Panc1 (cell line): ENCODE results near the gene IRX3.

Experiments used
- POLR2AphosphoS5 ChIP-seq: IDR thresholded peaks from 2 replicates; pipeline ENCODE4 v1.6.1; 2012; ENCODE audit warnings: mild to moderate bottlenecking, low read depth, low read length, moderate library complexity
- SIN3A ChIP-seq: IDR thresholded peaks from 2 replicates; pipeline ENCODE4 v1.6.1; 2012; ENCODE audit warnings: low read depth, mild to moderate bottlenecking, low read length, moderate library complexity, borderline replicate concordance; ENCODE audit not compliant: insufficient read depth
- TCF7L2 ChIP-seq: IDR thresholded peaks from 2 replicates; pipeline ENCODE4 v1.6.1; 2011; ENCODE audit warnings: mild to moderate bottlenecking, low read depth, low read length, inconsistent platforms
- TF ChIP-seq, protein P1 (sequence below): fragments of 450-650 bp; IDR thresholded peaks from 2 replicates; pipeline ENCODE4 v1.5.1; 2017; ENCODE audit warnings: mild to moderate bottlenecking
- TF ChIP-seq, protein P2 (sequence below), 2 experiments: IDR thresholded peaks; 2 replicates each; pipeline ENCODE4 v1.6.1; 2011 to 2012; ENCODE audit warnings: low read depth in 2 of 2, control low read depth in 1 of 2, low read length in 1 of 2, mild to moderate bottlenecking in 1 of 2, moderate library complexity in 1 of 2; ENCODE audit not compliant: insufficient read depth in 1 of 2

DNA sequence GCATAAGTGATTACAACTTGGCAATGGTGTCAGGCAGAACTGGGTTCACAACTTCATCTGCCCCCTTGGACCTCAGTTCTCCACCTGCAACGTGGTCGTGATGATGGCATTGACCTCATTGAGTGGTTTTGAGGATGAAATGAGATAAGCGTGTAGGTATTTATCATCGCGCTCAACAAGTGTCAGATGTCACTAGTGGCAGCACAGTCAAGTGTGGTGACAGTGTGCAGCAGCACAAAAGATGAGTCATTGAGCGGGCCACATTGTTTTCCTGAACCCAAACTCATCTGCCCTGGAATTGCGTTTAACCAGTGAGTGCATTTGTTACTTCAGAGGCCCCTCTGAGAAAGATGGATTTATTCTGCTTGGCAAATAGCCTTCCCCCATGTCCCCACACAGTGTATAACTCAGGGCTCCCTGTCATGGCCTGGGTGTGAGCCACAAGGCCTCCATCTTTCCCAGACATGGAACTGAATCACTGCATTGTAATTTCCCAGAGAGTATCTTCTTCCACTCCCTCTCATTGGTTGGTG, 20.9 kb downstream of the IRX3 start:
- TF ChIP-seq, protein P1, sequence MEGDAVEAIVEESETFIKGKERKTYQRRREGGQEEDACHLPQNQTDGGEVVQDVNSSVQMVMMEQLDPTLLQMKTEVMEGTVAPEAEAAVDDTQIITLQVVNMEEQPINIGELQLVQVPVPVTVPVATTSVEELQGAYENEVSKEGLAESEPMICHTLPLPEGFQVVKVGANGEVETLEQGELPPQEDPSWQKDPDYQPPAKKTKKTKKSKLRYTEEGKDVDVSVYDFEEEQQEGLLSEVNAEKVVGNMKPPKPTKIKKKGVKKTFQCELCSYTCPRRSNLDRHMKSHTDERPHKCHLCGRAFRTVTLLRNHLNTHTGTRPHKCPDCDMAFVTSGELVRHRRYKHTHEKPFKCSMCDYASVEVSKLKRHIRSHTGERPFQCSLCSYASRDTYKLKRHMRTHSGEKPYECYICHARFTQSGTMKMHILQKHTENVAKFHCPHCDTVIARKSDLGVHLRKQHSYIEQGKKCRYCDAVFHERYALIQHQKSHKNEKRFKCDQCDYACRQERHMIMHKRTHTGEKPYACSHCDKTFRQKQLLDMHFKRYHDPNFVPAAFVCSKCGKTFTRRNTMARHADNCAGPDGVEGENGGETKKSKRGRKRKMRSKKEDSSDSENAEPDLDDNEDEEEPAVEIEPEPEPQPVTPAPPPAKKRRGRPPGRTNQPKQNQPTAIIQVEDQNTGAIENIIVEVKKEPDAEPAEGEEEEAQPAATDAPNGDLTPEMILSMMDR: no peak
- TF ChIP-seq, protein P2, sequence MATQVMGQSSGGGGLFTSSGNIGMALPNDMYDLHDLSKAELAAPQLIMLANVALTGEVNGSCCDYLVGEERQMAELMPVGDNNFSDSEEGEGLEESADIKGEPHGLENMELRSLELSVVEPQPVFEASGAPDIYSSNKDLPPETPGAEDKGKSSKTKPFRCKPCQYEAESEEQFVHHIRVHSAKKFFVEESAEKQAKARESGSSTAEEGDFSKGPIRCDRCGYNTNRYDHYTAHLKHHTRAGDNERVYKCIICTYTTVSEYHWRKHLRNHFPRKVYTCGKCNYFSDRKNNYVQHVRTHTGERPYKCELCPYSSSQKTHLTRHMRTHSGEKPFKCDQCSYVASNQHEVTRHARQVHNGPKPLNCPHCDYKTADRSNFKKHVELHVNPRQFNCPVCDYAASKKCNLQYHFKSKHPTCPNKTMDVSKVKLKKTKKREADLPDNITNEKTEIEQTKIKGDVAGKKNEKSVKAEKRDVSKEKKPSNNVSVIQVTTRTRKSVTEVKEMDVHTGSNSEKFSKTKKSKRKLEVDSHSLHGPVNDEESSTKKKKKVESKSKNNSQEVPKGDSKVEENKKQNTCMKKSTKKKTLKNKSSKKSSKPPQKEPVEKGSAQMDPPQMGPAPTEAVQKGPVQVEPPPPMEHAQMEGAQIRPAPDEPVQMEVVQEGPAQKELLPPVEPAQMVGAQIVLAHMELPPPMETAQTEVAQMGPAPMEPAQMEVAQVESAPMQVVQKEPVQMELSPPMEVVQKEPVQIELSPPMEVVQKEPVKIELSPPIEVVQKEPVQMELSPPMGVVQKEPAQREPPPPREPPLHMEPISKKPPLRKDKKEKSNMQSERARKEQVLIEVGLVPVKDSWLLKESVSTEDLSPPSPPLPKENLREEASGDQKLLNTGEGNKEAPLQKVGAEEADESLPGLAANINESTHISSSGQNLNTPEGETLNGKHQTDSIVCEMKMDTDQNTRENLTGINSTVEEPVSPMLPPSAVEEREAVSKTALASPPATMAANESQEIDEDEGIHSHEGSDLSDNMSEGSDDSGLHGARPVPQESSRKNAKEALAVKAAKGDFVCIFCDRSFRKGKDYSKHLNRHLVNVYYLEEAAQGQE (IDR thresholded peaks at IDR 0.05; ENCODE audit: insufficient read depth in 1 of 2, low read depth in 2 of 2, low read length in 1 of 2): no peak
- TF ChIP-seq TCF7L2 (no peak), POLR2AphosphoS5 (no peak), SIN3A (no peak)
